Body of pancreas (tissue), 4 donors: Measurements from ENCODE around the gene GFOD1.

ENCODE experiments used
- CTCF ChIP-seq, 7 experiments: fragments of 450-650 bp in 4 of 7; fragments of 200-600 bp in 3 of 7; sonication (generic) in 3 of 7; IDR thresholded peaks; one replicate each; pipeline ENCODE4 v1.5.1; 2016 to 2019; ENCODE audit warnings: antibody characterized with exemption in 7 of 7
- POLR2A ChIP-seq, 3 donors: fragments of 450-650 bp; IDR thresholded peaks; one replicate each; pipeline ENCODE4 v1.6.1; 2016; ENCODE audit warnings: antibody characterized with exemption in 3 of 3, mild to moderate bottlenecking in 2 of 3

GRCh38 chr6:13470238-13471140 is 16.9 kb downstream of the GFOD1 start:
- no peak for TF ChIP-seq POLR2A (IDR thresholded peaks at IDR 0.05)
- no peak for TF ChIP-seq CTCF (IDR thresholded peaks at IDR 0.05)
